K562 (cell line): Measurements from ENCODE around the gene DRD3. TPM values are rescaled to one million over a fixed set of nuclear protein-coding genes. Genes with fewer than 3 reads are reported as not detected.

ENCODE experiments used
- ATAC-seq: fragments of 200-7000 bp; cut with Tn5 transposase; 3 replicates; pipeline ENCODE4 v1.9.1; 2020; ENCODE audit warnings: moderate library complexity
- BruUV-seq: library from RNA; stranded (reverse); fragments of 400-500 nt; replicated peaks from 2 replicates; lab custom pipeline; 2021; lab: Mats Ljungman, UMichigan
- CTCF ChIA-PET: fragments of 300-600 bp; formaldehyde crosslinking; extraction: SDS; loops from one replicate; lab custom pipeline; 2021; ENCODE audit warnings: low intra/inter-chr PET ratio; lab: Yijun Ruan, JAX
- POLR2A ChIA-PET: fragments of 300-600, 350-650 bp; sonication (Branson Sonifier 250); formaldehyde crosslinking; extraction: SDS; loops from one replicate; lab custom pipeline; 2021; ENCODE audit warnings: antibody characterized with exemption, inconsistent platforms; lab: Yijun Ruan, JAX
- DNase-seq, 4 experiments: peaks; one replicate each; pipeline versions ENCODE4 v3.0.0 to v3.0.0-alpha.2; 2011 to 2018; ENCODE audit warnings: low spot score in 3 of 4, mixed read lengths in 3 of 4; ENCODE audit errors: extremely low read depth in 1 of 4
- FAIRE-seq: peaks from 2 replicates; lab custom pipeline; 2011; peaks lifted over from hg19 to GRCh38; lab: Jason Lieb, UNC
- H2AFZ ChIP-seq: 2 replicates; pipeline ENCODE4 v1.6.0; 2011; ENCODE audit warnings: low read depth, low read length, control low read depth, inconsistent platforms
- H3K27ac ChIP-seq: fragments of 200-600 bp; 3 replicates; pipeline ENCODE4 v1.8.0; 2011; ENCODE audit warnings: low read depth, mild to moderate bottlenecking, control low read depth, inconsistent platforms, low read length, moderate library complexity, mixed read lengths; ENCODE audit errors: extremely low read depth
- H3K27me3 ChIP-seq, 2 experiments: fragments of 300-600 bp in 1 of 2; 2 replicates in 1 of 2; 3 replicates in 1 of 2; pipeline versions ENCODE4 v1.6.0 to v1.8.0; 2011; ENCODE audit warnings: inconsistent platforms in 2 of 2, low read length in 2 of 2, mild to moderate bottlenecking in 1 of 2, mixed read lengths in 1 of 2, moderate library complexity in 1 of 2; ENCODE audit not compliant: control insufficient read depth in 2 of 2, insufficient read depth in 2 of 2
- H3K36me3 ChIP-seq: fragments of 300-600 bp; 3 replicates; pipeline ENCODE4 v1.8.0; 2011; ENCODE audit warnings: mild to moderate bottlenecking, low read length, inconsistent platforms; ENCODE audit not compliant: control insufficient read depth, insufficient read depth
- H3K4me1 ChIP-seq, 2 experiments: fragments of 200-600 bp in 1 of 2; replicated peaks in 1 of 2; 2 replicates in 1 of 2; 3 replicates in 1 of 2; pipeline versions ENCODE4 v1.5.1 to v1.8.0; 2011; ENCODE audit warnings: inconsistent platforms in 2 of 2, low read length in 2 of 2, mild to moderate bottlenecking in 1 of 2, mixed read lengths in 1 of 2, moderate library complexity in 1 of 2; ENCODE audit not compliant: control insufficient read depth in 2 of 2, insufficient read depth in 2 of 2
- H3K4me2 ChIP-seq: 2 replicates; pipeline ENCODE4 v1.6.1; 2011; ENCODE audit warnings: low read length, control low read depth, inconsistent platforms, mixed read lengths; ENCODE audit not compliant: insufficient read depth
- H3K4me3 ChIP-seq: fragments of 200-600 bp; sonication (generic), shearing (Covaris generic); 2 replicates; pipeline ENCODE4 v1.5.1; 2016; ENCODE audit warnings: control low read depth, inconsistent platforms
- H3K79me2 ChIP-seq: fragments of 200-600 bp; 3 replicates; pipeline ENCODE4 v1.8.0; 2011; ENCODE audit warnings: low read length, inconsistent platforms; ENCODE audit not compliant: control insufficient read depth, insufficient read depth
- H3K9ac ChIP-seq, 2 experiments: 2 replicates each; pipeline versions ENCODE4 v1.6.0 to v1.6.1; 2011; ENCODE audit warnings: low read depth in 2 of 2, low read length in 2 of 2, control low read depth in 1 of 2, inconsistent platforms in 1 of 2, mild to moderate bottlenecking in 1 of 2, mixed read lengths in 1 of 2; ENCODE audit not compliant: insufficient read depth in 1 of 2
- H3K9me1 ChIP-seq: one replicate; pipeline ENCODE4 v1.6.0; 2011; ENCODE audit warnings: inconsistent platforms, mild to moderate bottlenecking, low read length, moderate library complexity; ENCODE audit not compliant: control insufficient read depth, insufficient read depth
- H3K9me3 ChIP-seq: replicated peaks from 2 replicates; pipeline ENCODE4 v1.5.1; 2011; ENCODE audit warnings: low read depth, low read length, inconsistent platforms; ENCODE audit not compliant: control insufficient read depth, insufficient read depth
- H4K20me1 ChIP-seq: replicated peaks from 2 replicates; pipeline ENCODE4 v1.6.1; 2011; ENCODE audit warnings: low read length, inconsistent platforms, mixed read lengths; ENCODE audit not compliant: control insufficient read depth, insufficient read depth
- ARNT ChIP-seq, 2 experiments: fragments of 450-650 bp; IDR thresholded peaks; 2 replicates each; pipeline ENCODE4 v1.6.1; 2016; ENCODE audit warnings: mild to moderate bottlenecking in 1 of 2
- BCOR ChIP-seq: fragments of 450-650 bp; IDR thresholded peaks from 2 replicates; pipeline ENCODE4 v1.6.1; 2016
- DPF2 ChIP-seq: fragments of 450-650 bp; IDR thresholded peaks from 2 replicates; pipeline ENCODE4 v1.6.1; 2016
- KHSRP ChIP-seq: fragments of 450-650 bp; IDR thresholded peaks from 2 replicates; pipeline ENCODE4 v1.6.1; 2017
- MEF2D ChIP-seq: conservative IDR thresholded peaks from 2 replicates; pipeline ENCODE4 v1.6.1; 2016; ENCODE audit warnings: low read depth, missing genetic modification characterization, missing compliant biosample characterization
- POLR2A ChIP-seq: fragments of 450-650 bp; conservative IDR thresholded peaks from 2 replicates; pipeline ENCODE4 v1.6.1; 2016
- RBBP5 ChIP-seq: fragments of 200-600 bp; sonication (generic); IDR thresholded peaks from 2 replicates; pipeline ENCODE4 v1.6.1; 2012; ENCODE audit warnings: borderline replicate concordance, mild to moderate bottlenecking, low read length, control low read depth, inconsistent platforms; ENCODE audit not compliant: insufficient read depth, poor library complexity, severe bottlenecking
- SMAD3 ChIP-seq: fragments of 450-650 bp; formaldehyde crosslinking; conservative IDR thresholded peaks from 2 replicates; pipeline ENCODE4 v1.4.0; 2020; ENCODE audit warnings: mild to moderate bottlenecking
- SOX6 ChIP-seq: fragments of 450-650 bp; IDR thresholded peaks from 2 replicates; pipeline ENCODE4 v1.6.1; 2014; ENCODE audit warnings: mild to moderate bottlenecking
- ZNF174 ChIP-seq: fragments of 250-450 bp; sonication (Bioruptor Pico); IDR thresholded peaks from 2 replicates; pipeline ENCODE4 v1.4.0; 2020; ENCODE audit warnings: mild to moderate bottlenecking
- WGBS: fragments of 100-300 bp; shearing (Covaris generic); methylation state at CpG from one replicate; pipeline ENCODE4 v1.1.6; 2016; ENCODE audit warnings: low coverage, mixed read lengths; ENCODE audit not compliant: insufficient coverage; ENCODE audit errors: missing lambda C conversion rate; 5-methylcytosine and 5-hydroxymethylcytosine counted together
- in situ Hi-C: fragments of 300-500 bp; cut with MboI; formaldehyde crosslinking; loops from 4 replicates; pipeline ENCODE4 v1.15.0; 2018; ENCODE audit warnings: inconsistent platforms, mixed read lengths
- intact Hi-C: fragments of 100-400 bp; cut with micrococcal nuclease; formaldehyde crosslinking; loops from 2 replicates; pipeline ENCODE4 v1.14.2; 2022
- polyA plus RNA-seq, 8 experiments: library from polyadenylated mRNA; depleted of rRNA in 4 of 8; stranded (reverse) in 5 of 8; unstranded in 3 of 8; fragments of >200 nt; fragmentation: Nextera tagmentation in 2 of 8; fragmentation: Illumina TruSeq in 1 of 8; extraction: Ambion mirVana in 2 of 8; extraction: Trizol in 1 of 8; gene quantifications; 2 replicates each; pipeline versions ENCODE4 v1.2.1 to v1.2.3, GENCODE V29; 2011 to 2014; ENCODE audit warnings: inconsistent platforms in 1 of 8, missing spikeins in 1 of 8
- total RNA-seq, 7 experiments: library from RNA; depleted of rRNA in 6 of 7; stranded (reverse); fragments of >200 nt in 6 of 7; fragmentation: Illumina TruSeq in 2 of 7; extraction: Trizol in 2 of 7; gene quantifications; 2 replicates each; pipeline versions ENCODE4 v1.2.1 to v1.2.3, GENCODE V29; 2011 to 2021; ENCODE audit warnings: low replicate concordance in 1 of 7
- TF ChIP-seq, protein P1 (sequence below): fragments of 450-650 bp; formaldehyde crosslinking; IDR thresholded peaks from 2 replicates; pipeline ENCODE4 v1.4.0; 2022; ENCODE audit warnings: mild to moderate bottlenecking, moderate library complexity
- TF ChIP-seq, protein P2 (sequence below): fragments of 250-450 bp; sonication (Bioruptor Pico); IDR thresholded peaks from 2 replicates; pipeline ENCODE4 v1.8.0; 2022; ENCODE audit warnings: moderate library complexity, mild to moderate bottlenecking, inconsistent platforms

Gene DRD3
- total and polyA plus RNA-seq, 9 of the 15 experiments (the other 6 are each of a cell fraction or from before 2014, with no cell fraction given) = not detected

DNA sequence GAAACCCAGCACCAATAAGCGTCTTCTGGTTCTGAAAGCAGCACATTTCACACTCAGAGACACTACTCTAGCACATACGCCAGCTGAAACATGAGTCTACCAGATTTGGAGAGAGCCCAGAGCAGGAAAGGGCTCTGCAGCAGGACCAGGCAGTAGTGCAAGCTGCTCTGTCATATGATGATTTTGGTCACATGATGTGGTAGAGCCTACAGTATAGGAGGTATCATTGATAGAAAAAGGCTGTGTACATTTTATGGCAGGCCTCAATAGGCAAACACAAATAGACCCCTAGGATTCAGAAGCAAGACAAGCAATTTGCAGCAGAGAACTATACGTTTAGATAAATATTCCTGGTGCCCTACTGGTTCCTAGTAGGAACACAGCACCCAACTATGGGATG, 64.1 kb downstream of the DRD3 start:
- Histone ChIP-seq H3K27ac (no peak overlapping the region), H3K79me2 (no peaks in the 10 kb centered on the region), H3K27me3 (no peaks in the 10 kb centered on the region; a peak in 1 of 5 replicates), H3K9ac (no peak overlapping the region), H2AFZ (no peak overlapping the region), H3K4me3 (no peak overlapping the region), H3K4me1 (no peaks in the 10 kb centered on the region), H3K4me2 (no peak overlapping the region), H3K9me1 (no peaks in the 10 kb centered on the region), H3K36me3 (no peaks in the 10 kb centered on the region), H4K20me1 (no peaks in the 10 kb centered on the region), H3K9me3 (no peaks in the 10 kb centered on the region)
- no peak for TF ChIP-seq DPF2
- TF ChIP-seq, protein P1, sequence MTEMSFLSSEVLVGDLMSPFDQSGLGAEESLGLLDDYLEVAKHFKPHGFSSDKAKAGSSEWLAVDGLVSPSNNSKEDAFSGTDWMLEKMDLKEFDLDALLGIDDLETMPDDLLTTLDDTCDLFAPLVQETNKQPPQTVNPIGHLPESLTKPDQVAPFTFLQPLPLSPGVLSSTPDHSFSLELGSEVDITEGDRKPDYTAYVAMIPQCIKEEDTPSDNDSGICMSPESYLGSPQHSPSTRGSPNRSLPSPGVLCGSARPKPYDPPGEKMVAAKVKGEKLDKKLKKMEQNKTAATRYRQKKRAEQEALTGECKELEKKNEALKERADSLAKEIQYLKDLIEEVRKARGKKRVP (CRISPR knock-in tag) = no peak
- in situ Hi-C loops (no loop called here), intact Hi-C loops (no loop called here)
- ATAC-seq (no peak), FAIRE-seq (no peak), DNase-seq (no peak)
- CTCF ChIA-PET = no interaction called here
- no TSS peak for BruUV-seq
- POLR2A ChIA-PET = no interaction called here
- WGBS = 0% methylated on average over 3 of the region's 3 CpGs

DNA sequence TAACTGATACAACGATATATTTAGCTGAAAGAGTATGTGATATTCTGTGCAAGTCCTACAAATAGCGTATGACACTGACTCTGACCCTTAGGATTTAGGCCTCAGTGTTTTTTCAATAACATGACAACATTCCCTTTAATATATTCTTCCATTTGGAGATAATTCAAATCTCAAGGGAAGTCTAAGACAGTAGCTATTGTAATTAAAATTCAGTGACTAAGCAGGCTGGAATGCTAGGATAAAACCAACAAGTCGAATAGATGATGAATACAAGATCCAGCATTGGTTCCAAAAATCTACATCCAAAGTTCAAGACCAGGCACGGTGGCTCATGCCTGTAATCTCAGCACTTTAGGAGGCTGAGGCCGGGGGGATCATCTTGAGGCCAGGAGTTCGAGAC, 66.2 kb downstream of the DRD3 start:
- no peak overlapping the region for H3K9ac ChIP-seq
- no peaks in the 10 kb centered on the region; a peak in 2 of 5 replicates for H3K27me3 ChIP-seq
- ATAC-seq = no peak
- H3K36me3 ChIP-seq = no peaks in the 10 kb centered on the region
- in situ Hi-C loops = no loop called here
- H3K27ac ChIP-seq = no peak overlapping the region
- POLR2A ChIA-PET = no interaction called here
- H3K4me3 ChIP-seq = no peak overlapping the region
- no TSS peak for BruUV-seq
- no peak overlapping the region for H2AFZ ChIP-seq
- CTCF ChIA-PET = no interaction called here
- no peak for TF ChIP-seq BCOR
- no peak for TF ChIP-seq ARNT (IDR thresholded peaks at IDR 0.05)
- TF ChIP-seq MEF2D = no peak
- TF ChIP-seq POLR2A = no peak
- TF ChIP-seq ZNF174 (CRISPR knock-in tag) = no peak
- no peak for TF ChIP-seq KHSRP
- TF ChIP-seq SMAD3 (CRISPR knock-in tag) = no peak
- TF ChIP-seq SOX6 = no peak
- TF ChIP-seq, protein P2, sequence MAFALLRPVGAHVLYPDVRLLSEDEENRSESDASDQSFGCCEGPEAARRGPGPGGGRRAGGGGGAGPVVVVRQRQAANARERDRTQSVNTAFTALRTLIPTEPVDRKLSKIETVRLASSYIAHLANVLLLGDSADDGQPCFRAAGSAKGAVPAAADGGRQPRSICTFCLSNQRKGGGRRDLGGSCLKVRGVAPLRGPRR (CRISPR knock-in tag) = no peak
- TF ChIP-seq RBBP5 = no peak
- TF ChIP-seq, all 486 proteins: peak for 0
- intact Hi-C loops = no loop called here
- H3K9me3 ChIP-seq = no peaks in the 10 kb centered on the region
- no peaks in the 10 kb centered on the region for H3K9me1 ChIP-seq
- H3K4me1 ChIP-seq = no peaks in the 10 kb centered on the region
- no peak overlapping the region for H3K4me2 ChIP-seq
- WGBS = 0% methylated on average over 5 of the region's 6 CpGs
- DNase-seq (no peak), FAIRE-seq (no peak)
- H4K20me1 ChIP-seq = no peaks in the 10 kb centered on the region
- no peaks in the 10 kb centered on the region for H3K79me2 ChIP-seq
